SK-N-SH treated with all-trans-retinoic acid at 6 μM for 48 hours (cell line): ENCODE measurements around the gene TBC1D9.
A peak's percentile ranks its signal among the peaks of the same experiment; 100 is the strongest.

Experiments
- ATAC-seq: fragments of 200-7000 bp; cut with Tn5 transposase; 3 replicates; pipeline ENCODE4 v1.9.1; 2020; ENCODE audit warnings: mild to moderate bottlenecking, moderate library complexity
- ARNTL ChIP-seq: fragments of 450-650 bp; formaldehyde crosslinking; IDR thresholded peaks from 2 replicates; pipeline ENCODE4 v1.5.0; 2020; ENCODE audit warnings: low read depth, mild to moderate bottlenecking, moderate library complexity, borderline replicate concordance
- BACH2 ChIP-seq: fragments of 250-450 bp; sonication (Bioruptor Pico); IDR thresholded peaks from 2 replicates; pipeline ENCODE4 v1.9.0; 2021; ENCODE audit warnings: mild to moderate bottlenecking, borderline replicate concordance
- CREB5 ChIP-seq: fragments of 250-450 bp; sonication (Bioruptor Pico); IDR thresholded peaks from 2 replicates; pipeline ENCODE4 v1.5.1; 2020; ENCODE audit warnings: low read depth, mild to moderate bottlenecking, moderate library complexity
- CSDC2 ChIP-seq: fragments of 250-450 bp; sonication (Bioruptor Pico); IDR thresholded peaks from 2 replicates; pipeline ENCODE4 v1.5.0; 2020; ENCODE audit warnings: mild to moderate bottlenecking, moderate library complexity
- CSRNP3 ChIP-seq: fragments of 250-450 bp; sonication (Bioruptor Pico); IDR thresholded peaks from 2 replicates; pipeline ENCODE4 v1.5.1; 2021; ENCODE audit warnings: mild to moderate bottlenecking, moderate library complexity
- GLIS3 ChIP-seq: fragments of 250-450 bp; sonication (Bioruptor Pico); IDR thresholded peaks from 2 replicates; pipeline ENCODE4 v1.5.0; 2020; ENCODE audit warnings: mild to moderate bottlenecking, moderate library complexity
- PATZ1 ChIP-seq: fragments of 250-450 bp; sonication (Bioruptor Pico); IDR thresholded peaks from 2 replicates; pipeline ENCODE4 v1.8.0; 2020; ENCODE audit warnings: mild to moderate bottlenecking, moderate library complexity, borderline replicate concordance
- POU6F1 ChIP-seq: fragments of 250-450 bp; sonication (Bioruptor Pico); IDR thresholded peaks from 2 replicates; pipeline ENCODE4 v1.8.0; 2021; ENCODE audit warnings: low read depth, mild to moderate bottlenecking, moderate library complexity, borderline replicate concordance
- PPARA ChIP-seq: fragments of 250-450 bp; sonication (Bioruptor Pico); IDR thresholded peaks from 2 replicates; pipeline ENCODE4 v1.5.0; 2020; ENCODE audit warnings: mild to moderate bottlenecking, borderline replicate concordance
- RARB ChIP-seq: fragments of 250-450 bp; sonication (Bioruptor Pico); IDR thresholded peaks from 2 replicates; pipeline ENCODE4 v1.8.0; 2021; ENCODE audit warnings: mild to moderate bottlenecking, moderate library complexity
- SNAI2 ChIP-seq: fragments of 250-450 bp; sonication (Bioruptor Pico); IDR thresholded peaks from 2 replicates; pipeline ENCODE4 v1.5.0; 2020; ENCODE audit warnings: mild to moderate bottlenecking, moderate library complexity
- TCF4 ChIP-seq: fragments of 250-450 bp; sonication (Bioruptor Pico); IDR thresholded peaks from 2 replicates; pipeline ENCODE4 v1.8.0; 2021; ENCODE audit warnings: mild to moderate bottlenecking, moderate library complexity, borderline replicate concordance
- TOX ChIP-seq: fragments of 250-450 bp; sonication (Bioruptor Pico); IDR thresholded peaks from 2 replicates; pipeline ENCODE4 v1.8.0; 2021; ENCODE audit warnings: mild to moderate bottlenecking, moderate library complexity, borderline replicate concordance
- ZC3H10 ChIP-seq: fragments of 250-450 bp; sonication (Bioruptor Pico); IDR thresholded peaks from 2 replicates; pipeline ENCODE4 v1.5.1; 2021; ENCODE audit warnings: mild to moderate bottlenecking, moderate library complexity
- ZFP3 ChIP-seq: fragments of 250-450 bp; sonication (Bioruptor Pico); IDR thresholded peaks from 2 replicates; pipeline ENCODE4 v1.5.0; 2020; ENCODE audit warnings: mild to moderate bottlenecking, moderate library complexity
- ZFP30 ChIP-seq: fragments of 450-650 bp; formaldehyde crosslinking; IDR thresholded peaks from 2 replicates; pipeline ENCODE4 v1.5.0; 2022; ENCODE audit warnings: mild to moderate bottlenecking, moderate library complexity
- ZNF565 ChIP-seq: fragments of 450-650 bp; formaldehyde crosslinking; conservative IDR thresholded peaks from 2 replicates; pipeline ENCODE4 v1.5.0; 2020; ENCODE audit warnings: low read depth, mild to moderate bottlenecking, moderate library complexity
- ZNF70 ChIP-seq: fragments of 450-650 bp; formaldehyde crosslinking; IDR thresholded peaks from 2 replicates; pipeline ENCODE4 v1.5.0; 2020; ENCODE audit warnings: mild to moderate bottlenecking, moderate library complexity
- ZNF8 ChIP-seq: fragments of 450-650 bp; formaldehyde crosslinking; IDR thresholded peaks from 2 replicates; pipeline ENCODE4 v1.5.0; 2020; ENCODE audit warnings: mild to moderate bottlenecking, moderate library complexity
- TF ChIP-seq, protein P1 (sequence below): fragments of 250-450 bp; sonication (Bioruptor Pico); IDR thresholded peaks from 2 replicates; pipeline ENCODE4 v1.5.0; 2020; ENCODE audit warnings: mild to moderate bottlenecking, moderate library complexity

Gene TBC1D9

GRCh38 chr4:140581078-140581477, 175.1 kb downstream of the TBC1D9 start:
- TF ChIP-seq TOX (CRISPR knock-in tag) (no peak), ZNF8 (no peak), ZFP3 (CRISPR knock-in tag) (no peak), ARNTL (CRISPR knock-in tag) (no peak), POU6F1 (CRISPR knock-in tag) (no peak), CSRNP3 (CRISPR knock-in tag) (no peak), TCF4 (CRISPR knock-in tag) (no peak), RARB (CRISPR knock-in tag) (no peak), SNAI2 (CRISPR knock-in tag) (no peak), ZFP30 (CRISPR knock-in tag) (no peak), ZC3H10 (CRISPR knock-in tag) (no peak), PATZ1 (no peak), GLIS3 (CRISPR knock-in tag) (no peak)
- TF ChIP-seq, protein P1, sequence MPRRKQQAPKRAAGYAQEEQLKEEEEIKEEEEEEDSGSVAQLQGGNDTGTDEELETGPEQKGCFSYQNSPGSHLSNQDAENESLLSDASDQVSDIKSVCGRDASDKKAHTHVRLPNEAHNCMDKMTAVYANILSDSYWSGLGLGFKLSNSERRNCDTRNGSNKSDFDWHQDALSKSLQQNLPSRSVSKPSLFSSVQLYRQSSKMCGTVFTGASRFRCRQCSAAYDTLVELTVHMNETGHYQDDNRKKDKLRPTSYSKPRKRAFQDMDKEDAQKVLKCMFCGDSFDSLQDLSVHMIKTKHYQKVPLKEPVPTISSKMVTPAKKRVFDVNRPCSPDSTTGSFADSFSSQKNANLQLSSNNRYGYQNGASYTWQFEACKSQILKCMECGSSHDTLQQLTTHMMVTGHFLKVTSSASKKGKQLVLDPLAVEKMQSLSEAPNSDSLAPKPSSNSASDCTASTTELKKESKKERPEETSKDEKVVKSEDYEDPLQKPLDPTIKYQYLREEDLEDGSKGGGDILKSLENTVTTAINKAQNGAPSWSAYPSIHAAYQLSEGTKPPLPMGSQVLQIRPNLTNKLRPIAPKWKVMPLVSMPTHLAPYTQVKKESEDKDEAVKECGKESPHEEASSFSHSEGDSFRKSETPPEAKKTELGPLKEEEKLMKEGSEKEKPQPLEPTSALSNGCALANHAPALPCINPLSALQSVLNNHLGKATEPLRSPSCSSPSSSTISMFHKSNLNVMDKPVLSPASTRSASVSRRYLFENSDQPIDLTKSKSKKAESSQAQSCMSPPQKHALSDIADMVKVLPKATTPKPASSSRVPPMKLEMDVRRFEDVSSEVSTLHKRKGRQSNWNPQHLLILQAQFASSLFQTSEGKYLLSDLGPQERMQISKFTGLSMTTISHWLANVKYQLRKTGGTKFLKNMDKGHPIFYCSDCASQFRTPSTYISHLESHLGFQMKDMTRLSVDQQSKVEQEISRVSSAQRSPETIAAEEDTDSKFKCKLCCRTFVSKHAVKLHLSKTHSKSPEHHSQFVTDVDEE (CRISPR knock-in tag) = no peak
- no peak for ATAC-seq

DNA sequence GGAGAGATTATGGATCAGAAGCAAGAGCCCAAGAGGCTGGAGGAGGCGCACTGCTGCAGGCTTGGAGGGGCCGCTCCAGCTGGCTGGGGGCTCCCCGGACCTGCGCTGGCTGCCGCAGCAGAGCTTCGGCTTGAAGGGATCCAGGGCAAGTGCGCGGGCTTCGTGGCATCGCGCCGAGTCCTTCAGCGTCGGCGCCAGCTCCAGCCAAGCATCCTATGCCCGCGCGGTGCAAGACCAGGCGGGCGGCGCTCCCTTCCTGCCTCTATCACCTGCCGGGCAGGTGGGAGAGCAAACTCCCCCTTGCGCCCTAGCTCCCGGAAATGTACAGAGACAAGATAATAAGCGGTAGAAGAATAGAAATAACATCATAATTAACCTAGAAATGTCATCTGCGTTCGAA, 176.9 kb downstream of the TBC1D9 start:
- peak; percentile 24; the same call in 1 of the 3 replicates for ATAC-seq
- no peak for TF ChIP-seq TOX (CRISPR knock-in tag)
- TF ChIP-seq ZFP30 (CRISPR knock-in tag) = no peak
- TF ChIP-seq ZFP3 (CRISPR knock-in tag) = no peak
- no peak for TF ChIP-seq ZNF70 (CRISPR knock-in tag)
- no peak for TF ChIP-seq RARB (CRISPR knock-in tag)
- no peak for TF ChIP-seq ARNTL (CRISPR knock-in tag)
- no peak for TF ChIP-seq GLIS3 (CRISPR knock-in tag)
- no peak for TF ChIP-seq CREB5 (CRISPR knock-in tag)
- no peak for TF ChIP-seq PPARA (CRISPR knock-in tag)
- no peak for TF ChIP-seq ZNF8

DNA sequence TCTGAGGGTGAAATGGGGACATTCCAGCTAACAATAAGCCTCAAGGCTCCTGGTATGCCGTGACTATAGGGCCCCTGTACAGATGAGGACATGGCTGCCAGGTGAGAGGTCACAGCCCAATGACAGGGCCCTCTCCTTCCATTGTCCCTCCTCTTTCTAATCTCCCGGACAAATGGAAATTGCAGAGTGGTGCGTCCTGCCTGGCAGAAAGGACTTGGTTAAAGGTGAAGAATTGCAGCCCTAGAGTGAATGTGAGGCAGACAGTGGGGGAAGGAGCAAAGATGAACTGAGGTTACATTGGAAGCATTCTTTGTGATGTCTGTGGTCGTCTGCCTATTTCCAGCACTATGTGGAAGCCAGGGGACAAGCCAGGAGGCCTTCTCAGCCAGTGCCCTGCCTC, 180.7 kb downstream of the TBC1D9 start:
- no peak for ATAC-seq
- no peak for TF ChIP-seq CSDC2 (CRISPR knock-in tag)
- no peak for TF ChIP-seq ZFP3 (CRISPR knock-in tag)
- no peak for TF ChIP-seq ARNTL (CRISPR knock-in tag)
- no peak for TF ChIP-seq PATZ1
- no peak for TF ChIP-seq CREB5 (CRISPR knock-in tag)
- TF ChIP-seq ZNF565 = no peak
- no peak for TF ChIP-seq ZNF70 (CRISPR knock-in tag)
- no peak for TF ChIP-seq RARB (CRISPR knock-in tag)
- TF ChIP-seq TOX (CRISPR knock-in tag) = no peak
- no peak for TF ChIP-seq ZC3H10 (CRISPR knock-in tag)
- TF ChIP-seq BACH2 (CRISPR knock-in tag) = no peak
- no peak for TF ChIP-seq GLIS3 (CRISPR knock-in tag)
- TF ChIP-seq POU6F1 (CRISPR knock-in tag) = no peak
- TF ChIP-seq PPARA (CRISPR knock-in tag) = no peak
